Parathyroid adenoma (tissue), 2 donors: ENCODE measurements around the gene PCDHGA5.

ENCODE experiments used
- H2AFZ ChIP-seq: fragments of 300-600 bp; sonication (generic); one replicate; pipeline ENCODE4 v1.7.0; 2017; ENCODE audit warnings: antibody characterized with exemption, mild to moderate bottlenecking
- H3K27ac ChIP-seq: fragments of 300-600 bp; sonication (generic); one replicate; pipeline ENCODE4 v1.7.0; 2017
- H3K27me3 ChIP-seq: fragments of 300-600 bp; sonication (generic); one replicate; pipeline ENCODE4 v1.7.0; 2017; ENCODE audit warnings: low read length; ENCODE audit not compliant: control insufficient read depth, insufficient read depth
- H3K36me3 ChIP-seq: fragments of 300-600 bp; sonication (generic); one replicate; pipeline ENCODE4 v1.7.0; 2017; ENCODE audit warnings: low read length; ENCODE audit not compliant: control insufficient read depth, insufficient read depth
- H3K4me1 ChIP-seq: fragments of 300-600 bp; sonication (generic); one replicate; pipeline ENCODE4 v1.7.0; 2017; ENCODE audit warnings: control low read depth
- H3K4me2 ChIP-seq: fragments of 300-600 bp; sonication (generic); one replicate; pipeline ENCODE4 v1.7.0; 2017; ENCODE audit warnings: low read length
- H3K4me3 ChIP-seq: fragments of 300-600 bp; sonication (generic); one replicate; pipeline ENCODE4 v1.7.0; 2017; ENCODE audit warnings: low read depth, low read length
- H3K79me2 ChIP-seq: fragments of 300-600 bp; sonication (generic); one replicate; pipeline ENCODE4 v1.7.0; 2017; ENCODE audit warnings: control low read depth
- H3K9ac ChIP-seq: fragments of 300-600 bp; sonication (generic); one replicate; pipeline ENCODE4 v1.7.0; 2017; ENCODE audit warnings: mild to moderate bottlenecking
- H3K9me3 ChIP-seq: fragments of 300-600 bp; sonication (generic); one replicate; pipeline ENCODE4 v1.7.0; 2017; ENCODE audit warnings: low read length; ENCODE audit not compliant: control insufficient read depth
- TF ChIP-seq, protein P1 (sequence below): fragments of 300-600 bp; sonication (generic); IDR thresholded peaks from one replicate; pipeline ENCODE4 v1.7.0; 2017; ENCODE audit warnings: antibody characterized with exemption, mild to moderate bottlenecking
- donor health status: primary hyperparathyroidism.

The PCDHGA5 gene

DNA sequence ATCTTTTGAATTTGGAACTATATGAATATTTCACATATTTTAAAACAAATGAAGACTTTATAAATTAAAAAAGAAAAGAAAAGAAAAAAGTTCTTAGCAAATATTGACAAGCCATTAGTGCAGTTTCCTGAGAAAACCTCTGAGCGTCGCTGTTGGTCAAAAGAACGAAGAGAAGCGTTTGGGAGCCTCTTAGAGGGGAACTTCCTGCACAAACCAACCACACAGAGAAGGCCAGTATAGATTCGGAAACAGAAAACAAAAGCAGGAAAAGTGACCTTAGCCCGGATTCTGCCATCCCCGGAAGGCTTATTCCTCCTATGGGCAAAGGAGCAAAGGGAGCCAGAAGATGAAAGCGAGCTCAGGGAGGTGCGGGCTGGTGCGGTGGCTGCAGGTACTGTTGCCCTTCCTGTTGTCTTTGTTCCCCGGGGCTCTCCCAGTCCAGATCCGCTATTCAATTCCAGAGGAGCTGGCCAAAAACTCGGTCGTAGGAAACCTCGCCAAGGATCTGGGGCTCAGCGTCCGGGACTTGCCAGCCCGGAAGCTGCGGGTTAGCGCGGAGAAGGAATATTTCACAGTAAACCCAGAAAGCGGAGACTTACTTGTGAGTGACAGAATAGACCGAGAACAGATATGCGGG, 4.1 kb upstream of the PCDHGA5 start, which contains the start of gene PCDHGB2:
Gene PCDHGB2 (plus strand): TSS at position 205 of the 637 bp plus-strand sequence. CDS start 142 bp downstream, at position 347.
- peaks cover 7% of the 10 kb centered on the region for H3K36me3 ChIP-seq
- no peak within 1 kb of the TSS for H3K4me2 ChIP-seq
- no peak within 1 kb of the TSS for H3K4me3 ChIP-seq
- TF ChIP-seq, protein P1, sequence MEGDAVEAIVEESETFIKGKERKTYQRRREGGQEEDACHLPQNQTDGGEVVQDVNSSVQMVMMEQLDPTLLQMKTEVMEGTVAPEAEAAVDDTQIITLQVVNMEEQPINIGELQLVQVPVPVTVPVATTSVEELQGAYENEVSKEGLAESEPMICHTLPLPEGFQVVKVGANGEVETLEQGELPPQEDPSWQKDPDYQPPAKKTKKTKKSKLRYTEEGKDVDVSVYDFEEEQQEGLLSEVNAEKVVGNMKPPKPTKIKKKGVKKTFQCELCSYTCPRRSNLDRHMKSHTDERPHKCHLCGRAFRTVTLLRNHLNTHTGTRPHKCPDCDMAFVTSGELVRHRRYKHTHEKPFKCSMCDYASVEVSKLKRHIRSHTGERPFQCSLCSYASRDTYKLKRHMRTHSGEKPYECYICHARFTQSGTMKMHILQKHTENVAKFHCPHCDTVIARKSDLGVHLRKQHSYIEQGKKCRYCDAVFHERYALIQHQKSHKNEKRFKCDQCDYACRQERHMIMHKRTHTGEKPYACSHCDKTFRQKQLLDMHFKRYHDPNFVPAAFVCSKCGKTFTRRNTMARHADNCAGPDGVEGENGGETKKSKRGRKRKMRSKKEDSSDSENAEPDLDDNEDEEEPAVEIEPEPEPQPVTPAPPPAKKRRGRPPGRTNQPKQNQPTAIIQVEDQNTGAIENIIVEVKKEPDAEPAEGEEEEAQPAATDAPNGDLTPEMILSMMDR = no peak
- H3K27ac ChIP-seq = peak within 1 kb of the TSS; percentile 43
- H3K27me3 ChIP-seq = no peaks in the 10 kb centered on the region
- no peaks in the 10 kb centered on the region for H3K4me1 ChIP-seq
- H2AFZ ChIP-seq = no peak within 1 kb of the TSS
- H3K9ac ChIP-seq = no peak within 1 kb of the TSS
- peaks cover 5% of the 10 kb centered on the region for H3K9me3 ChIP-seq
- H3K79me2 ChIP-seq = no peaks in the 10 kb centered on the region

DNA sequence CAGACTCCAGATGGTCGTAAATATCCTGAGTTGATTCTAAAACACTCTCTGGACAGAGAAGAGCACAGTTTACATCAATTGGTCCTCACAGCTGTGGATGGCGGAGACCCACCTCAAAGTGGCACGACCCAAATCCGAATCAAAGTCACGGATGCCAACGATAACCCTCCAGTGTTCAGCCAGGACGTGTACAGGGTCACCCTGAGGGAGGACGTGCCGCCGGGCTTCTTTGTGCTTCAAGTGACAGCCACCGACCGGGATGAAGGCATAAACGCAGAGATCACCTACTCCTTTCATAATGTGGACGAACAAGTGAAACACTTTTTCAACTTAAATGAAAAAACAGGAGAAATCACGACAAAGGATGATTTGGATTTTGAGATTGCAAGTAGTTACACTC, 3.3 kb upstream of the PCDHGA5 start:
- Histone ChIP-seq H3K4me1 (no peaks in the 10 kb centered on the region), H3K27ac (no peak overlapping the region), H3K4me2 (no peak overlapping the region), H3K9me3 (peaks cover 5% of the 10 kb centered on the region), H3K79me2 (no peaks in the 10 kb centered on the region), H3K4me3 (no peak overlapping the region), H2AFZ (no peak overlapping the region), H3K9ac (no peak overlapping the region), H3K27me3 (no peaks in the 10 kb centered on the region), H3K36me3 (peaks cover 7% of the 10 kb centered on the region)
- TF ChIP-seq, protein P1 = no peak

DNA sequence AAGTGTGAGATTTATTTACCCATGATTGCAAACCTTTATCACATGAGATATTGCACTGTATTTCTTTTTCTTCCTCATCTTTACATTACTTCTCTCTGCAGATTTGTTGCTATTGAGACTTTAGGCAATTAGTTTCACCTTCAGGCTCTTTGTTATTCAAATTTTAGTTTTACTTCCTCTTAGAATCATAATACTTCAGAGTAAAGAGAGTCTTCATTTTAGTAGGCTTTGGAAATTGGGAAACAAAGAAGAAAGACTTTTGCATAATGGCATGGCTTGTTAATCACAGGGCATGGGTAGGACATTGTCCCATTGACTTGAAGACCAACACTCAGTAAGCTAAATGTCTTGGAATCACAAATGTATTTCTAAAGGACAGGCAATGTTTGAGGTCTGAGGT, 1.2 kb upstream of the PCDHGA5 start:
- H3K27ac ChIP-seq = no peak overlapping the region
- no peaks in the 10 kb centered on the region for H3K4me1 ChIP-seq
- H3K79me2 ChIP-seq = no peaks in the 10 kb centered on the region
- H3K9ac ChIP-seq = no peak overlapping the region
- TF ChIP-seq, protein P1 = no peak
- H2AFZ ChIP-seq = no peak overlapping the region
- H3K9me3 ChIP-seq = no peaks in the 10 kb centered on the region
- H3K36me3 ChIP-seq = peaks cover 2% of the 10 kb centered on the region
- H3K4me2 ChIP-seq = no peak overlapping the region
- H3K27me3 ChIP-seq = no peaks in the 10 kb centered on the region
- no peak overlapping the region for H3K4me3 ChIP-seq

DNA sequence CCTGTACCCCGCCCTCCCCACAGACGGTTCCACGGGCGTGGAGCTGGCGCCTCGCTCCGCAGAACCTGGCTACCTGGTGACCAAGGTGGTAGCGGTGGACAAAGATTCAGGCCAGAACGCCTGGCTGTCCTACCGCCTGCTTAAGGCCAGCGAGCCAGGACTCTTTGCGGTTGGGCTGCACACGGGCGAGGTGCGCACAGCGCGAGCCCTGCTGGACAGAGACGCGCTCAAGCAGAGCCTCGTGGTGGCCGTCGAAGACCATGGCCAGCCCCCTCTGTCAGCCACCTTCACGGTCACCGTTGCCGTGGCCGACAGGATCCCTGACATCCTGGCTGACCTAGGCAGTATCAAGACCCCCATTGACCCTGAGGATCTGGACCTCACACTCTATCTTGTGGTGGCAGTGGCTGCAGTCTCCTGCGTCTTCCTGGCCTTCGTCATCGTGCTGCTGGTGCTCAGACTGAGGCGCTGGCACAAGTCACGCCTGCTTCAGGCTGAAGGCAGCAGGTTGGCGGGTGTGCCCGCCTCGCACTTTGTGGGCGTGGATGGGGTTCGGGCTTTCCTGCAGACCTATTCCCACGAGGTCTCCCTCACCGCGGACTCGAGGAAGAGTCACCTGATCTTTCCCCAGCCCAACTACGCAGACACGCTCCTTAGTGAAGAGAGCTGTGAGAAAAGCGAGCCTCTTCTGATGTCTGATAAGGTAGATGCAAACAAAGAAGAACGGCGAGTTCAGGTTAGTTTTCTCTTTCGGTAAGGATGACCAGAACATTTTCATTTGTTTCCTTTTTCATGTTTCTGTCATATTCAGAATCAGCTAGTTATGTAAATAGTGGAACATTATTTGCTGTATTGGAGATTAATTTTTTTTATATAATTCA, 2.3 kb downstream of the PCDHGA5 start:
- Histone ChIP-seq H3K27ac (no peak overlapping the region), H3K4me1 (no peaks in the 10 kb centered on the region), H3K27me3 (no peaks in the 10 kb centered on the region), H2AFZ (no peak overlapping the region), H3K9me3 (peaks cover 5% of the 10 kb centered on the region), H3K4me2 (no peak overlapping the region), H3K36me3 (peaks cover 2% of the 10 kb centered on the region), H3K4me3 (no peak overlapping the region), H3K9ac (no peak overlapping the region), H3K79me2 (no peaks in the 10 kb centered on the region)
- TF ChIP-seq, protein P1 = no peak
